Measurements from ENCODE around the gene PHKA1. TPM values are rescaled to one million over a fixed set of nuclear protein-coding genes. Genes with fewer than 3 reads are reported as not detected.

PHKA1 gene
- total and polyA plus RNA-seq, 2 experiments from 2014 or later: 2.6 to 6.8 TPM

GRCh38 chrX:72540318-72540717, 173.8 kb downstream of the PHKA1 start:
- H3K9me2 ChIP-seq (ENCODE audit: insufficient read depth): no peaks in the 10 kb centered on the region
- no peaks in the 10 kb centered on the region; the same call in 2 of the 3 replicates for H3K36me3 Mint-ChIP-seq (ENCODE audit: low read depth)
- no peaks in the 10 kb centered on the region for H3K27me3 ChIP-seq (ENCODE audit: insufficient read depth)
- no peaks in the 10 kb centered on the region for H3K4me1 ChIP-seq (ENCODE audit: insufficient read depth)
- no peaks in the 10 kb centered on the region for H3K27me3 Mint-ChIP-seq (ENCODE audit: insufficient read depth, low read depth, poor library complexity)
- no peaks in the 10 kb centered on the region for H3K79me2 ChIP-seq (replicated peaks; ENCODE audit: insufficient read depth)
- peak; percentile 29 to 31; a peak in 3 of 4 replicates for TF ChIP-seq CTCF (conservative IDR thresholded peaks at IDR 0.05; ENCODE audit: low read depth in 2 of 2)
- TF ChIP-seq ZNF331 (CRISPR knock-in tag; IDR thresholded peaks at IDR 0.05; ENCODE audit: low read depth): no peak
- no peak overlapping the region for H3K4me3 Mint-ChIP-seq
- H3K4me2 ChIP-seq: no peak overlapping the region
- no peaks in the 10 kb centered on the region for H3K36me3 ChIP-seq (ENCODE audit: insufficient read depth)
- no peaks in the 10 kb centered on the region for H3F3A ChIP-seq (replicated peaks; ENCODE audit: low read depth)
- DNase-seq (ENCODE audit: low spot score) (peak; percentile 39), ATAC-seq (no peak)
- no peaks in the 10 kb centered on the region for H4K20me1 ChIP-seq (replicated peaks; ENCODE audit: insufficient read depth)
- no peaks in the 10 kb centered on the region for H3K4me1 Mint-ChIP-seq
- no peak overlapping the region for H3K27ac ChIP-seq (ENCODE audit: low read depth)
- no peaks in the 10 kb centered on the region for H3K9me3 Mint-ChIP-seq
- no peak overlapping the region for H2AFZ ChIP-seq
- H3K27ac Mint-ChIP-seq: no peak overlapping the region
- no peak overlapping the region for H3K4me3 ChIP-seq

GRCh38 chrX:72539822-72540221, 174.3 kb downstream of the PHKA1 start:
- no peaks in the 10 kb centered on the region for H3K79me2 ChIP-seq (replicated peaks; ENCODE audit: insufficient read depth)
- H3K36me3 ChIP-seq (ENCODE audit: insufficient read depth): no peaks in the 10 kb centered on the region
- peak; percentile 1 for DNase-seq (ENCODE audit: low spot score)
- no peaks in the 10 kb centered on the region for H3F3A ChIP-seq (replicated peaks; ENCODE audit: low read depth)
- no peaks in the 10 kb centered on the region for H3K9me3 Mint-ChIP-seq
- H3K9me2 ChIP-seq (ENCODE audit: insufficient read depth): no peaks in the 10 kb centered on the region
- no peaks in the 10 kb centered on the region for H3K27me3 Mint-ChIP-seq (ENCODE audit: insufficient read depth, low read depth, poor library complexity)
- no peaks in the 10 kb centered on the region for H3K4me1 ChIP-seq (ENCODE audit: insufficient read depth)
- no peak overlapping the region for H3K4me3 Mint-ChIP-seq
- no peak overlapping the region for H3K4me3 ChIP-seq
- no peak overlapping the region for H3K27ac ChIP-seq (ENCODE audit: low read depth)
- H4K20me1 ChIP-seq (replicated peaks; ENCODE audit: insufficient read depth): no peaks in the 10 kb centered on the region
- H3K27me3 ChIP-seq (ENCODE audit: insufficient read depth): no peaks in the 10 kb centered on the region
- no peak for ATAC-seq
- H3K27ac Mint-ChIP-seq: no peak overlapping the region
- no peak overlapping the region for H2AFZ ChIP-seq
- H3K4me2 ChIP-seq: no peak overlapping the region
- H3K4me1 Mint-ChIP-seq: no peaks in the 10 kb centered on the region
- no peaks in the 10 kb centered on the region; the same call in 2 of the 3 replicates for H3K36me3 Mint-ChIP-seq (ENCODE audit: low read depth)
- no peak for TF ChIP-seq ZNF462 (CRISPR knock-in tag; IDR thresholded peaks at IDR 0.05)
- TF ChIP-seq EZH2 (IDR thresholded peaks at IDR 0.05; ENCODE audit: low read depth, unreplicated experiment): no peak
- TF ChIP-seq ZNF114 (CRISPR knock-in tag; IDR thresholded peaks at IDR 0.05): no peak
- no peak for TF ChIP-seq EZH2phosphoT487 (IDR thresholded peaks at IDR 0.05; ENCODE audit: unreplicated experiment)
- TF ChIP-seq, protein P1, sequence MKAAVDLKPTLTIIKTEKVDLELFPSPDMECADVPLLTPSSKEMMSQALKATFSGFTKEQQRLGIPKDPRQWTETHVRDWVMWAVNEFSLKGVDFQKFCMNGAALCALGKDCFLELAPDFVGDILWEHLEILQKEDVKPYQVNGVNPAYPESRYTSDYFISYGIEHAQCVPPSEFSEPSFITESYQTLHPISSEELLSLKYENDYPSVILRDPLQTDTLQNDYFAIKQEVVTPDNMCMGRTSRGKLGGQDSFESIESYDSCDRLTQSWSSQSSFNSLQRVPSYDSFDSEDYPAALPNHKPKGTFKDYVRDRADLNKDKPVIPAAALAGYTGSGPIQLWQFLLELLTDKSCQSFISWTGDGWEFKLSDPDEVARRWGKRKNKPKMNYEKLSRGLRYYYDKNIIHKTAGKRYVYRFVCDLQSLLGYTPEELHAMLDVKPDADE (IDR thresholded peaks at IDR 0.05): no peak
- no peak for TF ChIP-seq ZNF331 (CRISPR knock-in tag; IDR thresholded peaks at IDR 0.05; ENCODE audit: low read depth)
- TF ChIP-seq JUNB (IDR thresholded peaks at IDR 0.05; ENCODE audit: unreplicated experiment): no peak
- TF ChIP-seq POLR2AphosphoS5 (IDR thresholded peaks at IDR 0.05; ENCODE audit: low read depth): no peak
- TF ChIP-seq STAT1 (IDR thresholded peaks at IDR 0.05; ENCODE audit: unreplicated experiment): no peak
- TF ChIP-seq CTCF (conservative IDR thresholded peaks at IDR 0.05; ENCODE audit: low read depth in 2 of 2): no peak
- TF ChIP-seq CREB1 (CRISPR knock-in tag; IDR thresholded peaks at IDR 0.05; ENCODE audit: low read depth): no peak

Data from GM23338 (cell line).